HG02840 (cell line): ENCODE measurements around the gene USP40.

Source experiments
- ATAC-seq: cut with Tn5 transposase; IDR thresholded peaks from one replicate; pipeline ENCODE4 v1.9.1; 2021; ENCODE audit warnings: mild to moderate bottlenecking, moderate library complexity, moderate number of reproducible peaks; ENCODE audit not compliant: unreplicated experiment, low FRiP score

Gene USP40

GRCh38 chr2:233501198-233502076 is 65.1 kb downstream of the USP40 start:
- ATAC-seq: no peak

- ATAC-seq: no peak
These were observed 66.7 kb downstream of the USP40 start for GRCh38 chr2:233499928-233500327.

- no peak for ATAC-seq
These were observed 68.5 kb downstream of the USP40 start for GRCh38 chr2:233498126-233498525.

GRCh38 chr2:233497692-233498091 is 68.9 kb downstream of the USP40 start:
- no peak for ATAC-seq

- no peak for ATAC-seq
These were observed 70.8 kb downstream of the USP40 start for GRCh38 chr2:233495503-233496496.

GRCh38 chr2:233492751-233493150 is 73.8 kb downstream of the USP40 start:
- ATAC-seq: no peak

- ATAC-seq: no peak
These were observed 74.5 kb downstream of the USP40 start for GRCh38 chr2:233492078-233492477.

GRCh38 chr2:233491326-233491725 is 75.3 kb downstream of the USP40 start:
- ATAC-seq: no peak

- ATAC-seq: no peak
These were observed 75.8 kb downstream of the USP40 start for GRCh38 chr2:233490831-233491230.

- no peak for ATAC-seq
These were observed 76.9 kb downstream of the USP40 start for GRCh38 chr2:233489666-233490065.

GRCh38 chr2:233489143-233489542 is 77.4 kb downstream of the USP40 start:
- no peak for ATAC-seq

GRCh38 chr2:233487748-233488345 is 78.7 kb downstream of the USP40 start:
- ATAC-seq: no peak

- no peak for ATAC-seq
These were observed 79.6 kb downstream of the USP40 start for GRCh38 chr2:233486778-233487552.

- ATAC-seq: no peak
These were observed 80.2 kb downstream of the USP40 start for GRCh38 chr2:233486357-233486756.

GRCh38 chr2:233485726-233486125 is 80.9 kb downstream of the USP40 start:
- no peak for ATAC-seq

- ATAC-seq: no peak
These were observed 84.0 kb downstream of the USP40 start for GRCh38 chr2:233482616-233483015.

- ATAC-seq: no peak
These were observed 85.0 kb downstream of the USP40 start for GRCh38 chr2:233481368-233482142.

GRCh38 chr2:233480490-233481202 is 85.9 kb downstream of the USP40 start:
- ATAC-seq: no peak
